Tibial artery (tissue), 4 donors: ENCODE measurements around the gene RASA3.
"Not testable (repeated sequence)": the region's sequence is repeated elsewhere in the genome, so short reads cannot be mapped to it uniquely, and the experiment has no call there.

Source experiments
- DNase-seq, 2 donors: peaks; one replicate each; pipeline ENCODE4 v3.0.0-alpha.2; 2019
- H3K27ac ChIP-seq, 2 donors: fragments of 200-600 bp; sonication (generic) in 1 of 2; 1 replicate in 1 of 2; 2 replicates in 1 of 2; pipeline ENCODE4 v1.5.1; 2018 to 2019; ENCODE audit warnings: mild to moderate bottlenecking in 1 of 2
- H3K27me3 ChIP-seq, 2 donors: fragments of 200-600 bp; sonication (generic) in 1 of 2; one replicate each; pipeline versions ENCODE4 v1.5.1 to v1.6.0; 2016 to 2019
- H3K36me3 ChIP-seq, 3 donors: fragments of 200-600 bp; sonication (generic) in 2 of 3; one replicate each; pipeline ENCODE4 v1.5.1; 2016 to 2019; ENCODE audit warnings: mild to moderate bottlenecking in 2 of 3
- H3K4me1 ChIP-seq, 4 donors: fragments of 200-600 bp; sonication (generic) in 2 of 4; 1 replicate in 3 of 4; 2 replicates in 1 of 4; pipeline ENCODE4 v1.5.1; 2016 to 2019
- H3K4me3 ChIP-seq, 2 donors: fragments of 200-600 bp; sonication (generic) in 1 of 2; 1 replicate in 1 of 2; 2 replicates in 1 of 2; pipeline ENCODE4 v1.5.1; 2018 to 2019; ENCODE audit warnings: mild to moderate bottlenecking in 2 of 2
- H3K9me3 ChIP-seq, 3 donors: fragments of 200-600 bp; sonication (generic) in 1 of 3; one replicate each; pipeline ENCODE4 v1.5.1; 2016 to 2019
- intact Hi-C: fragments of 100-400 bp; cut with DNase I; formaldehyde crosslinking; loops from one replicate; pipeline ENCODE4 v1.15.0; 2023; ENCODE audit warnings: low total_unique reads
- TF ChIP-seq, protein P1 (sequence below), 2 experiments: fragments of 200-600 bp in 1 of 2; fragments of 450-650 bp in 1 of 2; IDR thresholded peaks; one replicate each; pipeline ENCODE4 v1.5.1; 2017 to 2019; ENCODE audit warnings: antibody characterized with exemption in 2 of 2, mild to moderate bottlenecking in 1 of 2, moderate library complexity in 1 of 2

RASA3 gene

DNA sequence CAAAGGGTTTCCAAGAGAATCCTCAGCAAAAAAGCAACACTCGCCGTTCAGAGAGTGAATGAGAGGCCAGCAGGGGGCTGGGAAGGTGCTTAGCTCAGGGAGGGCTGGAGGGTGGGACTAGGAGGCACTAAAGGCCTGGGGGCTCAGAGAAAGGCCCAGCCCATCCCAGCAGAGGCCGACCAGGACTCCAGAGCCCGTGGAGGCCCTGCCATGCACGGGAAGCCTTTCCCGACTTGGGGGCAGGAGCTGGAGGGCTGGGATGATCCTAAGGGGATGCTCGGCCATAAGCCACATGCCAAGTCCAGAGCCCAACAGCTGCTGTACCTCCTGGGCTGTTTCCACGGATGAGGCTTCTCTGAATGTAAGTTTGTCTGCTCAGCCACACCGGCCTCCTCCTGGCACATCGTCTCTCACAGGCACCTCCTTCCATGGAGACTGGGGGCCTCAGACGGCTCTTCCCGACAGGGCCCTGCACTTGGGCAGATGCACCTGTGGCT lies 19.5 kb downstream of the RASA3 start:
- Histone ChIP-seq H3K27ac (no peak overlapping the region), H3K27me3 (no peaks in the 10 kb centered on the region), H3K4me1 (peaks cover 0 to 27% (median 3%) of the 10 kb centered on the region in 4 donors), H3K36me3 (peaks cover 0 to 5% (median 4%) of the 10 kb centered on the region in 3 donors), H3K4me3 (no peak overlapping the region), H3K9me3 (no peaks in the 10 kb centered on the region)
- peak in 1 of 2 donors; percentile 2 for DNase-seq
- intact Hi-C loops, result no loop called here
- TF ChIP-seq, protein P1, sequence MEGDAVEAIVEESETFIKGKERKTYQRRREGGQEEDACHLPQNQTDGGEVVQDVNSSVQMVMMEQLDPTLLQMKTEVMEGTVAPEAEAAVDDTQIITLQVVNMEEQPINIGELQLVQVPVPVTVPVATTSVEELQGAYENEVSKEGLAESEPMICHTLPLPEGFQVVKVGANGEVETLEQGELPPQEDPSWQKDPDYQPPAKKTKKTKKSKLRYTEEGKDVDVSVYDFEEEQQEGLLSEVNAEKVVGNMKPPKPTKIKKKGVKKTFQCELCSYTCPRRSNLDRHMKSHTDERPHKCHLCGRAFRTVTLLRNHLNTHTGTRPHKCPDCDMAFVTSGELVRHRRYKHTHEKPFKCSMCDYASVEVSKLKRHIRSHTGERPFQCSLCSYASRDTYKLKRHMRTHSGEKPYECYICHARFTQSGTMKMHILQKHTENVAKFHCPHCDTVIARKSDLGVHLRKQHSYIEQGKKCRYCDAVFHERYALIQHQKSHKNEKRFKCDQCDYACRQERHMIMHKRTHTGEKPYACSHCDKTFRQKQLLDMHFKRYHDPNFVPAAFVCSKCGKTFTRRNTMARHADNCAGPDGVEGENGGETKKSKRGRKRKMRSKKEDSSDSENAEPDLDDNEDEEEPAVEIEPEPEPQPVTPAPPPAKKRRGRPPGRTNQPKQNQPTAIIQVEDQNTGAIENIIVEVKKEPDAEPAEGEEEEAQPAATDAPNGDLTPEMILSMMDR (IDR thresholded peaks at IDR 0.05), result no peak

DNA sequence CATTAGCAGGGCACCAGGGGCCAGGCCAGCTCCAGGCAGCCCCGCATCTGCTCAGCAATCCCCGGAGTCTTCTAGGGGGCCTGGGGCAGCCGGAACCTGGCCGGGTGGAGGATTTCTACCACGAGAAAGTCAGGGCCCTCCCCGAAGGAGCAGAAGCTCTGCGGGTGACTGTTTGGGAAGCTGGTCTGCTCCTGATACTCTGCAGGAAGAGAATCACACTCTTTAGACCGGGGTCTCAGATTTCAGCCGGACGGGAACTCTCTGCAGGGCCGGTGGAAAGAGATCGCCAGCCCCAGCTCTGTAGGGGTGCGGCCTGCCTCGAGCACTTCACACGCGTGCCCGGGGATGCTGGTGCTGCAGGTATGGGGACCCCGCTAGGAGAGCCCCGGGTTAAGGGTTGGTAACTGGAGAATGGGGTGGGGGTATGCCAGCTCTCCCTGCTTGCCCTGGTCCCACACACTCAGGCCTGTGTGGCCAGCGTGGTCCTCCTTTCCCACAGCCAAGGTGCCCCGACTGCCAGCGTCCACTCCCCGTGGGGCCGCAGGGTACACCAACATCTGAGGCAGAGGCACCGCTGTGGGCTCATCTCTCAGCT lies 20.1 kb downstream of the RASA3 start:
- Histone ChIP-seq H3K27ac (no peak overlapping the region), H3K36me3 (peaks cover 0 to 5% (median 4%) of the 10 kb centered on the region in 3 donors), H3K4me1 (peaks cover 0 to 31% (median 6%) of the 10 kb centered on the region in 4 donors), H3K27me3 (no peaks in the 10 kb centered on the region), H3K9me3 (no peaks in the 10 kb centered on the region), H3K4me3 (no peak overlapping the region)
- intact Hi-C loops, result no loop called here
- TF ChIP-seq, protein P1 (IDR thresholded peaks at IDR 0.05), result no peak
- DNase-seq, result peak; percentile 12 to 54

DNA sequence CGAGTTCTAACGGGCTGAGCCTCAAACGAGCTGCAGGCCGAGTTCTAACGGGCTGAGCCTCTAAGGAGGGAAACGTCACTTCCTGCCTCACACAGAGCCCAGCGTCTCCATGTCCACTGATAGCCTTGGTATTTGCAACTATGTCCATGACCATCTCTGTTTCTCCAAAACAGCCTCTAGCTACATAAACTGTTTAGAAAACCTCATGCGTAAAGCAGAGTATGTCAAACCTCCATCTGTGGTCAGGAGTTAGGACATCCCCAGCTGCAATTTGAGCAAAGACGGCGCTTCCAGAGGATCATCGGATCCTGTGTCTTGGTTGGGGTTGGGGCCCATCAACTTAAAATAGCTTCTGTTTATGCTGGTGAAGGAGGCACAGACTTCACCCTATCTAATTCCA lies 20.8 kb downstream of the RASA3 start:
- intact Hi-C loops, result no loop called here
- H3K27me3 ChIP-seq, result no peaks in the 10 kb centered on the region
- H3K9me3 ChIP-seq, result no peaks in the 10 kb centered on the region
- peak; percentile 9 to 24 for DNase-seq
- H3K4me1 ChIP-seq, result peaks cover 0 to 33% (median 6%) of the 10 kb centered on the region in 4 donors
- peaks cover 0 to 5% (median 4%) of the 10 kb centered on the region in 3 donors for H3K36me3 ChIP-seq
- H3K4me3 ChIP-seq, result no peak overlapping the region
- no peak overlapping the region for H3K27ac ChIP-seq
- TF ChIP-seq, protein P1 (IDR thresholded peaks at IDR 0.05), result no peak

DNA sequence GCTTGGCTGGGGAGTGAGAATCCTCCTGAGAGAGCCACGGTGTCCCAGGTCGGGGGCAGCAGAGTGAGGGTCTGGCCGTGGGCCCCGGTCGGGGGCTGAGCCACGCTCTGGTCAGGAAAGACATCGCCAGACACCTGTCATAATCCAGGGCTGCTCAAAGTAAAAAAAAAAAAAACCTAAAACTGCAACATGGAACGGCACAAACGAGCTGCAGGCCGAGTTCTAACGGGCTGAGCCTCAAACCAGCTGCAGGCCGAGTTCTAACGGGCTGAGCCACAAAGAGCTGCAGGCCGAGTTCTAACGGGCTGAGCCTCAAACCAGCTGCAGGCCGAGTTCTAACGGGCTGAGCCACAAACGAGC lies 21.6 kb downstream of the RASA3 start:
- peaks cover 0 to 33% (median 6%) of the 10 kb centered on the region in 4 donors for H3K4me1 ChIP-seq
- not testable (repeated sequence) for H3K27ac ChIP-seq, H3K4me3 ChIP-seq

DNA sequence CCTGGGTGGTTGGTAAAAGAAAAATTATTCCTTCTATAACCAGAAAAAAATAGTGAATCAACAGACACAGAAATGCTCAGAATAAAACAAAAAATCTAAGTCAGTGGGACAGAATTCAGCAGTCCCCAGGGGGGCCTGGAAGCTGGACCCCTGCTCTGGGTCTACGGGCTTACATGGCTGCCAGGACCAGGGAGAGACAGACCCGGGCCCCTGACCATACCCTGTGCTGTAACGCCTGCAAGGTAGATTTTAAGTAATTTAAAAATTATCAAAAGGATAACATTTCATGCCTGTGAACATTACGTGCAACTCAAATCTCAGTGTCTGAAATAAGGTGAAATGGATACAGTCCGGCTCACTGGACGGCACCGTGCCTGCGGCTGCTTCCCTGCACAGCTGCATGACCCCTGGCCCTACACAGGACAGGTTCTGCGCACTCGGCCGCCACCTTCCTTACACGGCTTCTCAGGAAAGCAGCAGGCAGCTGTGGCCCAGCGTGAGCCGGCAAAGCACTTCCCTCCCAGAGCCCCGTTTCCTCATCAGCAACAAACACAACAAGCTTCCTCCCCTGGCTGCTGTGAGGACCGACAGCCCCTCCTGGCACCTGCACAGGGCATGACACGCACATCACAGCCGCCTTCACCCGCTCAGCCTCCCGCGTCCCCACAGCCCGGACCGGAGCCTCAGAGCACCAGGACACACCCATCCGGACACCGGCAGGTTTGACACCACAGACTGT lies 22.2 kb downstream of the RASA3 start:
- no peaks in the 10 kb centered on the region for H3K9me3 ChIP-seq
- peak; percentile 30 to 66 for DNase-seq
- no peak overlapping the region for H3K4me3 ChIP-seq
- TF ChIP-seq, protein P1 (IDR thresholded peaks at IDR 0.05), result no peak
- intact Hi-C loops, result no loop called here
- no peak overlapping the region for H3K27ac ChIP-seq
- peaks cover 0 to 38% (median 6%) of the 10 kb centered on the region in 4 donors for H3K4me1 ChIP-seq
- no peaks in the 10 kb centered on the region for H3K27me3 ChIP-seq
- H3K36me3 ChIP-seq, result peaks cover 0 to 5% (median 4%) of the 10 kb centered on the region in 3 donors

More for the DNA sequence above, 21.6 kb downstream of the RASA3 start:
- H3K9me3 ChIP-seq, DNase-seq, H3K27me3 ChIP-seq, intact Hi-C loops, H3K36me3 ChIP-seq: not testable (repeated sequence)

DNA sequence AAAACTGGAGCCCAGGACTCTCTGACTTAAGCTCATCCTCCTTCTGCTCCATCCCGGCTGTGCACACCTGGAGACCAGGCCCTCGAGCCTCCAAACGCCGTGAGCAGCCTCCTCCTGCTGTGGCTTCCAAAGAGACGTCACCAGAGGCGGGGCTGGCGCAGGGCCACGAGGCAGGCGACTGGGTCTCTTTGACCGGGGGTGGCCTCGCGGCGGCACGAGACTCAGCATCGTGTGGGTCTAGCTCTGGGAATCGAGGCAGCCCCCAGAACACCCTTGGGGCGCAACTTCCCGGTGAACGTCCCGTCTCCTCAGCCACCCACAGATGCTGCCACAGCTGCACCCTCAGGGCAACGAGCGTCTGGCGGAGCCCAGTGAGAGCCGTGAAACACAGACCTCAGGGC lies 22.8 kb downstream of the RASA3 start:
- Histone ChIP-seq H3K27ac (no peak overlapping the region), H3K27me3 (no peaks in the 10 kb centered on the region), H3K4me3 (no peak overlapping the region), H3K4me1 (peaks cover 0 to 37% (median 6%) of the 10 kb centered on the region in 4 donors), H3K9me3 (no peaks in the 10 kb centered on the region), H3K36me3 (peaks cover 0 to 5% (median 4%) of the 10 kb centered on the region in 3 donors)
- peak; percentile 21 to 69 for DNase-seq
- intact Hi-C loops, result no loop called here
- TF ChIP-seq, protein P1 (IDR thresholded peaks at IDR 0.05), result no peak
